GM21723 (cell line): Measurements from ENCODE around the gene BOD1.
"Not testable (repeated sequence)": the region's sequence is repeated elsewhere in the genome, so short reads cannot be mapped to it uniquely, and the experiment has no call there.

Experiments
- ATAC-seq: cut with Tn5 transposase; IDR thresholded peaks from one replicate; pipeline ENCODE4 v1.9.1; 2021; ENCODE audit warnings: mild to moderate bottlenecking, moderate library complexity; ENCODE audit not compliant: unreplicated experiment

The BOD1 gene

DNA sequence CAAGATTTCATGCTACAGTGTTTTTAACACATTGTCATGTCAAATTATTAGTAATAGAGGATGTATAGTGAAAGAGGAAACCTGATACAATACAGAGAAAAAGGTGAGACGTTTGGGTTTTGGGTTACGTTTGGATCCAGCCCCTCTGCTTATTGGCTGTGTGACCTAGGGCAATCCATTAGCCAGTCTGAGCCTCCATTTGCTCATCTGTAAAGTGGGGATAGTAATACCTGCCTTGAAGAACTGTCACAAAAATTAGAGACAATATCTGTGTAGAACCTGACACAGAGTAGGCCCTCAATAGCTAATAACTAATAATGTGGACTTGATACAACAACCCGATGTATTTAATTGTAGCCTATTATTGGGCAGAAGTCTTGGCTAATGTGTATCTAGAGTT lies 4.3 kb upstream of the BOD1 start:
- ATAC-seq: no peak

DNA sequence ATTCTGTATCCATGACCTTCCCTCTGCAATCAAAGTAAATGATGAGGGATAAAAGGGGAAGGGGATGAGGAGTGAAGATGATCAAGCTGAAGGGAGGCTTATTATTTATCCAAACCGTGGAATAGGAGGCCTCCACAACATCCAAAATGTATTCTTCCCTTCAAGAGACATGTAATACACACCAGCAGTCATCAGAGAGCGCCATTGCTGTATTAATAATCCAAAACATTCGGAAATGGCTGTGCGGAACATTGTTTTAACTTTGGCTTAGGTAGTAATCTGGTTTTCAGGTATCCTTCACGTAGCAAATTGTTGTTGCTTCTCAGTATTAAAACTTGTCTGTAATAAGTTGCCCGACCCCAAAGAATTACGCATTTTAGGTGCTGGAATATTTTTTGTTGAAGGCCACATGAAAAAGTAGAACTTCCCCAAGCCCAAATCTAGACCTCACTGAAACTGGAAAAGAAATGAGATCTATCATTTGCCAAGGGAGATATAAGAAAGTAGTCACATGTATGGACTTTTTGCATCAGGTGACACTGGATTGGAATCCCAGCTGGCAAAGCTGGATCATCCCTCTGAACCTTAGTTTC lies 2.6 kb upstream of the BOD1 start:
- no peak for ATAC-seq

DNA sequence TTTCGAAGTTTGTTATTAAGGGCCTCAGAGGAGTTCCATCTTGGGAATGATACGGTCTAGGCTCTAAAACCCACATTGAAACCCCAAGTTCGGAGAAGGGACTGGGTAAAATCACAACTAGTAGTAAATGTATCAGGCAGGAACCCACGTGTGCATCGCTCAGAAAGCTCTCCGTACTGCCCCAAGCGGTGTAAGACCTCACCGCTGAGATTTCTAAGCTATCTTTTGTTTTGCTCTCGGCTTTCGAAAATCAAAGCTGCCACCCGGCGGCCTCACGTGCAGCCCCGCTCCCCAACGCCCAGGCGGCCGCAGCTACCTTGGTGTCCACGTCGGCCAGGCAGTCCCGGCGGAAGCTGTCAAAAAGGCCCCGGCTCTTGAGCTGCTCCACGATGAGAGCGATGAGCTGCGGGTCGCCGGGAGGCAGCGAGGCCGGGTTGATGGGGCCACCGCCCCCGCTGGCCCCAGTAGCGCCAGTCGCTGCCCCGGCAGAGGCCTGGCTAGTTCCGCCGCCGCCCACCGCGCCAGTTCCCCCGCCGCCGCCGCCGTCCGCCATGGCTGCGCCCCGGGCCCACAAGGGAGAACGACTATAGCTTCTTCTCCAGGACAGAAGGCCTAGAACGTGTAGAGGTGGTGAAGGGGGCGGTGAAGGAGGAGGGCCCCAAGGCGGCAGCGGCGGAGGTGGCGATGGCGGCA lies 420 bp downstream of the BOD1 start:
- ATAC-seq: peak; percentile 65

DNA sequence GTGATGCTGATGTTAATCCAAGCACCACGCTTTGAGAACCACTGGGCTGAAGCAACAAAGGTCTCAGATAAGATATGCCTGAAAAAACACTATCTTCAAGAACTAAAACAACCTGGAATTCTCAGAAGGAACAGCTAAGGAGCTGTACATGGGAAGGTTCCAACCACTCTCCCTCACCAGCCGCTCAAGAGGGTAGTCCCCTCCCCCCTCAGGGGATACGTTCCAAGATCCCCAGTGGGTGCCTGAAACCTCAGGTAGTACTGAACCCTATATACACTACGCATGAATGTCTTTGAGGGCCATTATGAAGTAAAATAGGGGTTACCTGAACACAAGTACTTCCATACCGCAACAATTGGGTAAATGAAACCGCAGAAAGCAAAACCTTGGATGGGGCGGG lies 1.9 kb downstream of the BOD1 start:
- no peak for ATAC-seq

DNA sequence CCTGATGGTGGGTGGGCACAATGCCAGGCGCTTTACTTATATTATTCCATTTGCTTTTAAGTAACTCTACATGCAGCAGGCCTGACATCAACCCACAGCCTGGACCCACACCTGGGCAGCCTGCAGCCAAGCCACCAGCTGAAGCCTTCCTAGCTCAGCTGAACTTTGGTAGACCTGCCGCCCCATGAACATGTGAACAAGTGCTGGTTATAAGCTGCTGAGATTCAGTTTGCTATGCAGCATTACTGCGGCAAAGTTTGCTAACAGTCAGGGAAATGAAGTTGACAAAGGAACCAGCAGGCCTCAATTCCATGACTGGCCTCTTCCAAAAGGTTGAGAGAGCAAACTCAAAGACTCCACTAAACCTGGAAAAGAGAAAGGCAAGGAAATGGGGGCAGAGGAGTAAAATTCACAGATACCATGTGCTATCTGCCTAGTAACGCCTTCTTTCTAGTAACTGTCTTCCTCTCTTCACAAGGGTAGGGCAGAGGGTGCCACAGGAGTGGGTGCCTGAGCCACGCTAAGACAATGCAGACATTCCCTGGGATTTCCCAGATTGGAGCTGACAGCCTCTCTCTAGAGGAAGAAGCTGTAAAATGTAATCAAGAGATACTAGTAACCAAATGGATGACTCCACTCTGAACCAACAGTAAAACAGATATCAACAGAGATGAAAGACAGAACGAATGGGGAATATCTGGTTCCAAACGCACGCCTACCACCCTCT lies 2.9 kb downstream of the BOD1 start:
- no peak for ATAC-seq

DNA sequence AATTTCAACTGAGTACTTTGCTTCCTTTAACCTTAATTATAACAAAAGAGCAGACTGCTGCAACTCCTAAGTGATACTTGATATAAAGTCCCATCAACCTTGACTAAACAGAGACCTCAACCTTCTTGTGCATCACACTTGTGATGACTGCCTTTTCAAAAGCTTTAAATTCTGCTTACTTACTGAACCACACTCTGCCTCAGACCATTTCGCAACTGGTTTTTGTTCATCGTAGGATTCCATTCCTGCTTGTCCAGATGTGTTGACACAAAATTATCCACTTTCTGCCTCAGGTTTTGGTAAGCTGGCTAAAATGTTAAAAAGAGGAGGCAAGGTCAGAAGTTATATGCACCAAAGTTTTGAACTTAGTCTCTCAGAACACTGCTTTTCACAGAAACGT lies 3.5 kb downstream of the BOD1 start:
- no peak for ATAC-seq

DNA sequence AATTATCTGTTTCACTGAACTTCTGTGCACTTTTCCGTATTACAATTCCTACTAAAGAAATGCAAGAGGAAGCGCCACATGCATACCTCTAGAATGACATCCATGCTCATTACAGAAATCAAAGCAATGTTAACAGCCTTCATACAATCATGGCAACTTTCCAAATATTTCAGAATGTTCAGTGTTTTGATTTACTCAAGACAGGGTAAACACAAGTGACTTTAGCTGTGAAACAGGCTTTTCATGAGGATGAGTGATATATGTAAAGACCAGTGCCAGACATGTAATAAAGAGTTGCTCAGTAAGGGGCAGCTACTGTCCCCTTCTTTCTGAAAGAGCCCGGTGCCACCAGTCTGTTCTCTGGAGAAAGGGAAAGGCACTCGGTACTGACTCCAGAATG lies 4.7 kb downstream of the BOD1 start:
- no peak for ATAC-seq

DNA sequence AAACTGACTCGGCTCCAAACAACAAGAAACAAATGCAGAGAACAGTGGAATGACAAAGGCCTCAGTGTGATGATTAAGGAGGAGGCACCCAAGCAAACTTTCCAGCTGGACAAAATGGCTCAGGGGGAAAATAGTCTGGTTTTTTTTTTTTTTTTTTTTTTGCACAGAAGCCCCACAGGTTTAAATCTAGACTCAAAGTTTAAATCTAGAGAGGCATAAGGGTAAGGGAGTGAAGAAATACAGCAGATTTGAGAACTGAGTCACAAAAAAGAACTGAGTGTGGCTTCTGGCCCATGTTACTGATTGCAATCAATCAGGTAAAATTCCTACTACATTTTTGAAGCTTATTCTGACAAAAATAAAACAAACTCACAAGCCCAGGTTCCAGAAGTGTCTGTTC lies 12.3 kb downstream of the BOD1 start:
- ATAC-seq: no peak

DNA sequence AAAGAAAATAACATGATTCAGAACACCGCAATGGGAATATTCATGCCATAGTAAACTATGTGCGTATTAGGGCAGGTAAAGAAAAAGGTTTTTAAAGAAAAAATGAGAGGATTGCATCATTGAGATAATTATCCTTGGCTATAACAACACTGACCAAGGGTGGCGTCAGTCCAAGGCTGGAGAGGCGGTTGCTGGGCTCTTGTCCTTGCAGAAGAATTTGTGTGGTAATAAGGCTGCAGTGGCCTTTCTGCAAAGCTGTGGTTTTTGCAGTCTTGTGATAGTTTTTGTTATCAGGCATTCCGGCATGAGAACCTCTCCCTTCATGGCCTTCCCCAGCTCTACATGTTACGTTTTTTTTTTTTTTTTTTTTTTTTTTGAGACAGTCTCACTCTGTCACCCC lies 14.0 kb downstream of the BOD1 start:
- ATAC-seq: no peak

DNA sequence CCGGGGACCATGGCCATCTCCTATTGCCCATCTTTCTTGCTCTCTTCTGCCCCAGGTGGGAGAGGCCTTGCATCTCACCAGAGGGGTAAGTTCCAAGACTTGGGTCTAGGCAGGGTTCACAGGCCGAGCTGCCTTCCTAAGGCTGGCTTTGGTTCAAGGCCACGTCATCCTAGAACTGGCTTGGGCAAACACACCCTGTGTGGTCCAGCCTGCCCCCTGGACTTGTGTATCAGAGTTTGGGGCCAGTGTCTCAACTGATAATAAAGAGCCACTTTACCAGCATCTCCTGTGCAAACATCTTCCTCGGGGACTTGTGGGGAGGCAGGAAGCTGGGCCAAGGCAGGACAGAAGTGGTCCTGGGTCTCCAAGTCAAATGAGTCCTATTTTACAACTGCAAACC lies 17.8 kb downstream of the BOD1 start:
- ATAC-seq: no peak

DNA sequence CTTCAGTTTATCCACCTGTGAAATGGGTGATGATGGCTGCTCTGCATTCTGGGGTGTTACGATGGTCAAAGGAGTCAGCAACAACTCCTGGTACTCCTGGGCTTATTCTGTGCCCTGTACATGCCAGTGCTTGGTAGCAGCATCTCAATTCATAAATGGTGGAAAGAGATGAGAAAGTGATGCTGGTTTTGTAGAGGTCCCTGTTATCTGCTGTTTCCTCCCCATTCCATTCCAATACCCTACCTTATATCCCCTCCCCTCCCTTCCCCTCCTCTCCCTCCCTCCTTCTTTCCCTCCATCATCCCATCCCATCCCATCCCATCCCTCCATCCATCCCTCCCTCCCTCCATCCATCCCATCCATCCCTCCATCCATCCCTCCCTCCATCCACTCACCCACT lies 19.1 kb downstream of the BOD1 start:
- ATAC-seq: no peak

DNA sequence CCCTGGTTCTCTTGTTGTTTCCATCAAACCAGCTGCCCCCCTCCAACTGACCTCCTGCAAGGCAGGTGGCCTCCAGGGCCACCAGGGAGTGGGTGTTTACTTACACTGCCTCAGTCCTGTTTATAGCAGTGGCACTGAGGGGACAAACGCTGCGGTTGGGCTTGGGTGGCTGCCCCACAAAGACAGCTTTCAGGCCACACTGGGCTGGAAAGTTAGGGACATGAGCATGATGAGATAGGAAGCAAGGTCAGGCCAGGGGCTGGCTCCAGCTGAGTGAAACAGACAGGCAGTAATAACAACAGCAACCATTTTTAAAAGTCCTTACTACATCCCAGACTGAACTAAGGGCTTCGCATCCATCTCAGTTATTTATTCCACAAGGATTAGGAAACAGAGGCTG lies 20.6 kb downstream of the BOD1 start:
- ATAC-seq: no peak

DNA sequence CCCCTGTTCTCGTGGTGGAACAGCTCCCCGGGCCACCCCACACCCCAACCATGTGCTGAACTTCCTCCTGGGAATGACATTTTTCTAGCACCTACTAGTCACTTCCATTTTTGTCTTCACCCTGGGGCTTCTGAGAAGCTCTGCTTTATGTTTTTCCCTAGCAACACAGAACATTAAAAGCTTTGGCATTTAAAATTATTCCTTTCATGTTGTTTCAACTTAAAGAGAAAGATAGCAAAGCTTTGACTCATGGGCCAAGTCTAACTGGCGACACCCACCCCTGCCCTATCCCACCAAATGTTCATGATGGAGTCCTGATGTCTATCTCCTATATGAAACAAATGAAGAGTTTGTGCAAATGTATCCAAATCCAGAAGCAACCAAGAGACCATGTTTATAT lies 22.4 kb downstream of the BOD1 start:
- ATAC-seq: no peak

DNA sequence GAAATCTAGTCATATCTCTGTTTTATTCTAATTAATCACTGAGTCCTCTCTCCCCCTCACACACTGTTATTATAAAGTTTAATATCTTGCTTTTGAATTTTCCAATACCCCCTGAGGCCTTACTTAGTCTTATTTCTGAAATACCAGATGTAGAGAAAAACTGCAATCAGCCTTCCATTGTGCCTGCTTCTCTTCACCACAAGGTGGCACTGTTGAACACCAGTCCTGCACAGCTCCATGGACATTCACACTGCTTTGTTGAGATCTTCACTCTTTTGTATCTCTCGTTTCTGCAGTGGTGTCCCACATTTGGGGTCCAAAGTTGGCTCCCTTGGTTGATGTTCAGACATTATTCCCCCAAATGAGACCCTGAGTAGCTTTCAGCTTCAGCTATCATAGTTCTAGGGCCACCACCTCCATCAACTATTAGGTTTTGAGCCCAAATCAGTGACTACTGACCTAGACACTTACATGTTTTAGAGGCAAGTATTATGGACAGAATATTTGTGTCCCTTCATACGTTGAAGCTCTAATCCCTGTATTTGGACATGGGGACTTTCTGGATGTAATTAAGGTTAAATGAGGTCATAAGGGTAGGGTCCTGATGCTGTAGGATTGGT lies 24.3 kb downstream of the BOD1 start:
- no peak for ATAC-seq

DNA sequence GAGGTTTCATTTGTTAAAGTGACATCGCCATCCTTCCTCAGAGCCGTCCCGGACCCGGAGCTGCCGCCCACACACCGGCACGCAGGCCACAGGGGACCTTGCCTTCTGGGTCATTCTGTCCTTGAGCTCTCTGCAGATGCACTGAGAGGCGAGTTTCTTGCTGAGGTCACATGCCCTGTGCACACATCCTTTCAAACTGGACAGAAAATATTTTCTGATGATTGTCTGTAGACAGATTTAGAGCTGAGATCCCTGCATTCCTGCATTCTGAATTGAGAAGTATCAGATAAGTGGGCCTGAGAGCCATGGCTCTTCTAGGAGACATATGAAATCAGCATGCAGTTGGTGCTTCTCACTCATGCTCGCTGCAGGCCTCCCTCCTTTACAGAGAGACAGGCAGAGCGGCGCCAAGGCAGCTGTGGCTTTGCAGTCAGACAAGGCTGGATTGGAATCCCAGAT lies 25.4 kb downstream of the BOD1 start:
- no peak for ATAC-seq

DNA sequence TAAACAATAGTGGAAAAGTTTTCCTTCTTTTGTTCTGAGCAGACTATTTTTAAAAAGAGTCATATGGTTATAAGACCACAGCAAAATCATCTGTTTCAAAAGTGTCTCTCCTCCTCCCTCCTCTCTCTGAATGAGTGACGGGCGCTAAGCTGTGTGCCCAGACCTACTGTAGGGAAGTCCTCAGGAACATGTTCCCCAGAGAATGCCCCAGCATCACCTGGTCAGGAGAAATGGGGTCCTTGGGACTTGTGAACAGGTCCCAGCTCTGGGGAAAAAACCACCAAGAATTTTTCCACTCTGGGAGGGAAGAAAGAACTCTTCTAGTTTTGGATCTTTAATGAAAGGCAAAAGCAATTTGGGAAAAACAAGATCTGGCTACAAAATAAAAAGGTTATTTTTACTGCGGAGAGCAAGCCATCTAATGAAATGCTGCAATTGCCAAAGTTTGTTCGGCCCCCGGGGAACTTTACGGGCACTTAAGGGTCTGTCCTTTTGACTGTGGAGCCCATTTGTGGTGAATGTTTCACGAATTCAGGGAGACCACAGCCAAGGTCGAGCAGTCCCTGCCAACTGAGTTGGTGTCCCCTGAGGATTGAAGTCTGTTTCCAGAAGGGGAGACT lies 25.9 kb downstream of the BOD1 start:
- no peak for ATAC-seq

DNA sequence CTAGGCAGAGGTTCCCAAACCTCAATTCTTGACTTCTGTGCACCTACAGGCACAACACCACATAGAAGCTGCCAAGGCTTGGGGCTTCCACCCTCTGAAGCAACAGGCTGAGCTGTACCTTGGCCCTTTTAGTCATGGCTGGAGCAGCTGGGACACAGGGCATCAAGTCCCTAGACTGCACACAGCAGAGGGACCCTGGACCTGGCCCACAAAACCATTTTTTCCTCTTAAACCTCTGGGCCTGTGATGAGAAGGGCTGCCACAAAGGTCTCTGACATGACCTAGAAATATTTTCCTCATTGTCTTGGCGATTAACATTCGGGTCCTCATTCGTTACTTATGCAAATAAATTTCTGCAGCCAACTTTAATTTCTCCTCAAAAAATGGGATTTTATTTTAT lies 30.3 kb downstream of the BOD1 start:
- ATAC-seq: not testable (repeated sequence)

DNA sequence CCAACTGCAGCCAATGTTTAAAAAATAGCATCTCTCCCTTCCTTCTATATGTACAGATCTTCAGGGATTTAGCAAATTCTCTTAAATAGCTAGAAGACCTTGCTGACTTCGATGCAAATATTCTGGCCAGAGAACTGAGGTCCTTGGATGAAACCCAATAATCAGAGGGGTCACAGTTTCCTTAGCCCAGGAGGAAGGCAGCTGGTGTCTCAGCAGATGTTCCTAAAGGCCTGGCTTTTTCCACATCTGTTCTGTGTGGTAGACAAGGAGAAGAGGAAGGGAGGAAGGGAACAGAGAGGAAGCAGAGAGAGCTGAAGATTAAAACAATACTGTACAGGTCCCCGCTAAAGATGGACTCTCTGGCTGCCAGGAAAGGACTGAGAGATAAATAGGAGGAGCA lies 33.1 kb downstream of the BOD1 start:
- ATAC-seq: no peak

DNA sequence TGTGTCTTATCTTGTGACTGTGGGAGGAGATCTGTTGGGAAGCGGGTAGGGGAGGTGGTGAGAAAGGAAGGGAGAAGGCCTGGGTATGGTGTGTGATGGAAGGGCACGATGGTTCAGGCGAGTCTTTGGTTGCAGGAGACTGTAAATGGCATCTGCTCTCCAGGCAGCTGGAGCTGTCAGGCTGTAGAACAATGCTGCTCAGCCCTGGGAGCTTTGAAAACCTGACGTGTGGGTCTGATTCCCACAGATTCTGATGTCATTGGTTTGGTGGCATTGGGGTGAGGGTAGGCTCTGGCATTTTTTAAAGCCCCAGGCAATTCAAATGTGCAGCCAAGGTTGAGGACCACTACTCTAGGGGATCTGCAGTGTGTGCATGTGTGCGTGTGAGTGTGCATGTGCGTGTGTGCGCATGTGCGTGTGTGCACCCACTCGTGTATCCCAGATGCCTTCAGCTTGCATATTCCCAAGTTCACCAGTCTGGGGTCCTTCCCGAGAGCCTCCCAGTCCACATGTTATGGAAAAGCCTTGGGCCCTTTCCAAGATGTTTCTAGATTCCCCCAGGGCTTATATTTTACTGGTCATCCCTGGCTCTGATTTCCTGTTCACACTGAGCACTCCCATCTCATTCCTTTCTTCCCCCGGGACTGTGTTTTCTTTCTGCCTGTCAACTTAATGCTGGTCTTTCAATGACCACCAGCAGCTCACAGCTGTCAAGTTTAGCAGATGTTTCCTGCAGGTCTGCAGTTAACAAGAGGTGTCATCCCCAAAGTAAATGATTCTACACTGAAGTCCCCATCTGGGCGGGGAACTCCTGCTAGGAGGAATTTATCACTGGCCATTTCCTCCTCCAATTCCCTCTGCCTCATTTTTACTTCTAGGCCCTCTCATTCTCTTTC lies 34.0 kb downstream of the BOD1 start:
- no peak for ATAC-seq

DNA sequence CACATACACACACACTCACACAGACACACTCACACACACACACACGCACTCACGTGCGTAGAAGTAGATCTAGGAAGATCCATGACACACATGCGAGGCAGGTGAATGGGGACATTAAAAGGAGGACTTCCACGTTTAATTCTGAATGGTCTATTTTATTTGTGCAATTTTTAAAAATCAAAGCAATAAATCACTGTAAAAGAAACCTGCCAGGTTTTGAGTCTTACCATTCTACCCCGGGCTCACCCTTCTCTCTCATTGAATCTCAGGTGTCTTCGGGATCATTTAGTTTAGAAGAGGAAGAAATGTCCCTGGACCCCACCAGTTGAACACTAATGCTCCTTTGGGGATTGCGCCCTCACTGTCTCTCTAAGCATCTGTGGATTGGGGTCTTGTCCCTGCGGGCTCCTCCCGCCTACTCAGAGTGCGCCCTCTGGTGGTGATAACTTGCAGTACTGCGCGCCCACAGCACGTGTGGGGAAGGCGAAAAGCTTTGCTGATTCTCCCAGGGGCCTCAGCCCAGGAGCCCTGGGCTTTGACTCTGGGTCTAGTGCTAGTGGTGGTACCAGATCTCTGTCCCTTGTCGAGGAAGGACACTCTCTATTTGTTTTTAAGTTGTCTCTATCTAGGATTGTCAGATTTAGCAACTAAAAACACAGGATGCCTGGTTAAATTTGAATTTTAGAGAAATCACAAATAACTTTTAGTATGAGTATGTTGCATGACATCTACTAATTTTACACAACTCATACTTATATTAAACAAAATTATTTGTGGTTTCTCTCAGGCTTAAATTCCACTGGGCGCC lies 34.8 kb downstream of the BOD1 start:
- ATAC-seq: no peak
